SU-DHL-6 (cell line): ENCODE results near the gene LRRC3.

ENCODE experiments used
- H2AFZ ChIP-seq: fragments of 200-600 bp; sonication (generic); 2 replicates; pipeline ENCODE4 v1.6.1; 2014; ENCODE audit warnings: low read depth, mild to moderate bottlenecking, moderate library complexity, mixed read lengths, antibody characterized with exemption, low read length; ENCODE audit not compliant: severe bottlenecking
- H3F3A ChIP-seq: fragments of 200-600 bp; shearing (Covaris generic); 2 replicates; pipeline ENCODE4 v1.6.0; 2016; ENCODE audit warnings: antibody characterized with exemption, mild to moderate bottlenecking; ENCODE audit not compliant: insufficient read depth
- H3K27ac ChIP-seq: fragments of 200-600 bp; sonication (generic); 2 replicates; pipeline ENCODE4 v1.5.1; 2016; ENCODE audit warnings: low read depth, mild to moderate bottlenecking, low read length, moderate library complexity, mixed read lengths
- H3K27me3 ChIP-seq: fragments of 200-600 bp; sonication (generic), shearing (Covaris generic); 2 replicates; pipeline ENCODE4 v1.6.0; 2014; ENCODE audit warnings: mild to moderate bottlenecking, low read length
- H3K36me3 ChIP-seq: fragments of 200-600 bp; sonication (generic); 2 replicates; pipeline ENCODE4 v1.6.1; 2014; ENCODE audit warnings: mild to moderate bottlenecking, low read length, mixed read lengths
- H3K4me2 ChIP-seq: fragments of 300-600, 200-600 bp; shearing (Covaris generic), sonication (generic); 2 replicates; pipeline ENCODE4 v1.6.0; 2014; ENCODE audit warnings: low read length, low read depth, mild to moderate bottlenecking; ENCODE audit not compliant: poor library complexity, severe bottlenecking
- H3K4me3 ChIP-seq: fragments of 200-600 bp; sonication (generic); 2 replicates; pipeline ENCODE4 v1.5.1; 2014; ENCODE audit warnings: antibody characterized with exemption, low read length, mild to moderate bottlenecking, mixed read lengths; ENCODE audit not compliant: insufficient read depth, poor library complexity, severe bottlenecking
- H3K79me2 ChIP-seq: fragments of 200-600 bp; sonication (generic); 2 replicates; pipeline ENCODE4 v1.6.1; 2014; ENCODE audit warnings: mild to moderate bottlenecking, low read length, moderate library complexity; ENCODE audit not compliant: insufficient read depth
- H3K9ac ChIP-seq: fragments of 200-600 bp; sonication (generic); 2 replicates; pipeline ENCODE4 v1.7.0; 2014; ENCODE audit warnings: mild to moderate bottlenecking, low read length
- H3K9me2 ChIP-seq: fragments of 200-600 bp; sonication (generic); replicated peaks from 2 replicates; pipeline ENCODE4 v1.6.1; 2014; ENCODE audit warnings: low read length; ENCODE audit not compliant: insufficient read depth
- H3K9me3 ChIP-seq: fragments of 200-600 bp; sonication (generic); 2 replicates; pipeline ENCODE4 v1.6.1; 2014; ENCODE audit warnings: low read length, mixed read lengths; ENCODE audit not compliant: insufficient read depth
- H4K20me1 ChIP-seq: fragments of 200-600 bp; sonication (generic); 2 replicates; pipeline ENCODE4 v1.6.1; 2014; ENCODE audit warnings: low read depth, mild to moderate bottlenecking, antibody characterized with exemption, low read length, moderate library complexity, mixed read lengths
- CTCF ChIP-seq: fragments of 200-600 bp; sonication (generic); IDR thresholded peaks from one replicate; pipeline ENCODE4 v1.5.1; 2017; ENCODE audit warnings: antibody characterized with exemption, mild to moderate bottlenecking, low read length, moderate library complexity; ENCODE audit not compliant: insufficient read depth, poor library complexity, severe bottlenecking
- EZH2phosphoT487 ChIP-seq: fragments of 200-600 bp; sonication (generic), shearing (Covaris generic); conservative IDR thresholded peaks from 2 replicates; pipeline ENCODE4 v1.6.1; 2018; ENCODE audit warnings: mild to moderate bottlenecking, antibody characterized with exemption, low read length, moderate library complexity, mixed read lengths

LRRC3 gene

GRCh38 chr21:44407493-44407892 is 47.8 kb upstream of the LRRC3 start:
- H3K4me2 ChIP-seq = no peak overlapping the region
- no peaks in the 10 kb centered on the region for H3K27me3 ChIP-seq
- H3K9ac ChIP-seq = no peak overlapping the region
- no peaks in the 10 kb centered on the region for H4K20me1 ChIP-seq
- H3K79me2 ChIP-seq = no peaks in the 10 kb centered on the region
- TF ChIP-seq CTCF (no peak), EZH2phosphoT487 (no peak)
- no peaks in the 10 kb centered on the region for H3K36me3 ChIP-seq
- peaks cover 5% of the 10 kb centered on the region; the same call in 1 of the 2 replicates for H3F3A ChIP-seq
- H3K9me2 ChIP-seq = no peaks in the 10 kb centered on the region
- H3K4me3 ChIP-seq = no peak overlapping the region
- no peak overlapping the region for H2AFZ ChIP-seq
- no peak overlapping the region for H3K27ac ChIP-seq
- peaks cover 12% of the 10 kb centered on the region; the same call in 1 of the 2 replicates for H3K9me3 ChIP-seq

DNA sequence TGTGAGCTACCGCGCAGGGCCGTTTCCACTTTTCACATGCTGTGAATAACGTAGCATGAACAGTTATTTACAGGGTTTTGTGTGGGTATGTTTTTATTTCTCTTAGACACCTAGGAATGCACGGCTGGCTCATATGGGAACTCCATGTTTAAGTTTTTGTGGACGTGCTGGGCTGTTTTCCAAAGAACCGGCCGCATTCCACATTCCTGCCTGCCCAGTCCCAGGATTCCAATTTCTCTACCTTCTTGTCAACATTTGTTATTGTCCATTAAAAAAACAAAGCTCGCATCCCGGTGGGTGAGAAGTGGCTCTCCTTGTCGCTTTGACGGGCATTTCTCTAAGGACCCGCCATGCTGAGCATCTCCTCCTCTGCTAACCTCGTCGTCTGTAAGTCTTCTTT is 47.1 kb upstream of the LRRC3 start:
- peaks cover 5% of the 10 kb centered on the region; the same call in 1 of the 2 replicates for H3F3A ChIP-seq
- H3K27ac ChIP-seq = no peak overlapping the region
- H3K4me2 ChIP-seq = no peak overlapping the region
- H3K4me3 ChIP-seq = no peak overlapping the region
- no peaks in the 10 kb centered on the region for H4K20me1 ChIP-seq
- no peaks in the 10 kb centered on the region for H3K36me3 ChIP-seq
- H3K9me2 ChIP-seq = no peaks in the 10 kb centered on the region
- no peak overlapping the region for H3K9ac ChIP-seq
- H3K79me2 ChIP-seq = no peaks in the 10 kb centered on the region
- TF ChIP-seq EZH2phosphoT487 (no peak), CTCF (no peak)
- no peaks in the 10 kb centered on the region for H3K27me3 ChIP-seq
- H2AFZ ChIP-seq = no peak overlapping the region
- peaks cover 10% of the 10 kb centered on the region; the same call in 1 of the 2 replicates for H3K9me3 ChIP-seq

DNA sequence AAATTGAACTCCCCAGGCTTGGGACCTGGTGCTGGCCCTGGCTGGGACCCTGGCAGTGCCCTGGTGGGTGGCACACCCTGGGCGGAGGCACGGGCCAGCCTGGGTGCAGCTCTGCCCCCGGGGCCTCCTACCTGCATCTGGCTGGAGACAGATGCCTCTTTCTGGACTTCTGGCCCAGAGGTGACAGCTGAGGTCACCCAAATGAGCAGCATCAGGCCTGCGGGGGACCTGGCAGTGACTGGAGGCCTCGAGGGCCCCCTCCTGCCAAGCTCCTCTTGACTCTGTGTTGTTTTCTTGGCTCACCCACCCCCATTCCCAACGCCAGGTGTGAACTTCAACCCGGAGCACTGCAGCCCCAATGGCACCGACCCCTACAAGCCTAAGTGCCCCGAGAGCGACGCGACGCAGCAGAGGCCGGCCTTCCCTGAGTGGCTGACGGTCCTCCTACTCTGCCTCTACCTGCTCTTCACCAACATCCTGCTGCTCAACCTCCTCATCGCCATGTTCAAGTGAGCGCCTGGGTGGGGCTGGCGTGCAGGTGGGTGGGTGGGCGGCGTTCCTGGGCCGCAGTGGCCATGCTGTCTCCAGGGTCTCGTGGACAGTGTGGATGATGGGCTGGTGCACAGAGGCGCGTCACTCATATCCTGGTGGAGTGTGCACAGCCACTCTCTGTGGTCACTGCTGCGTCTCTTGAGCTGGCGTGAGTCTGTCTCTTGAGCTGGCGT is 41.6 kb upstream of the LRRC3 start:
- no peak overlapping the region for H2AFZ ChIP-seq
- H3K27me3 ChIP-seq = no peaks in the 10 kb centered on the region
- no peaks in the 10 kb centered on the region for H3F3A ChIP-seq
- H3K79me2 ChIP-seq = no peaks in the 10 kb centered on the region
- H3K27ac ChIP-seq = no peak overlapping the region
- no peak overlapping the region for H3K9ac ChIP-seq
- no peak overlapping the region for H3K4me3 ChIP-seq
- H3K36me3 ChIP-seq = no peaks in the 10 kb centered on the region
- H4K20me1 ChIP-seq = no peaks in the 10 kb centered on the region
- TF ChIP-seq EZH2phosphoT487 = no peak
- no peak for TF ChIP-seq CTCF
- H3K4me2 ChIP-seq = no peak overlapping the region
- no peaks in the 10 kb centered on the region for H3K9me3 ChIP-seq
- no peaks in the 10 kb centered on the region for H3K9me2 ChIP-seq
